ENCODE data around the gene ATF4. TPM values are rescaled to one million over a fixed set of nuclear protein-coding genes. Genes with fewer than 3 reads are reported as not detected.

Gene ATF4
- total RNA-seq, 1 donor from 2014 or later: 177 TPM

DNA sequence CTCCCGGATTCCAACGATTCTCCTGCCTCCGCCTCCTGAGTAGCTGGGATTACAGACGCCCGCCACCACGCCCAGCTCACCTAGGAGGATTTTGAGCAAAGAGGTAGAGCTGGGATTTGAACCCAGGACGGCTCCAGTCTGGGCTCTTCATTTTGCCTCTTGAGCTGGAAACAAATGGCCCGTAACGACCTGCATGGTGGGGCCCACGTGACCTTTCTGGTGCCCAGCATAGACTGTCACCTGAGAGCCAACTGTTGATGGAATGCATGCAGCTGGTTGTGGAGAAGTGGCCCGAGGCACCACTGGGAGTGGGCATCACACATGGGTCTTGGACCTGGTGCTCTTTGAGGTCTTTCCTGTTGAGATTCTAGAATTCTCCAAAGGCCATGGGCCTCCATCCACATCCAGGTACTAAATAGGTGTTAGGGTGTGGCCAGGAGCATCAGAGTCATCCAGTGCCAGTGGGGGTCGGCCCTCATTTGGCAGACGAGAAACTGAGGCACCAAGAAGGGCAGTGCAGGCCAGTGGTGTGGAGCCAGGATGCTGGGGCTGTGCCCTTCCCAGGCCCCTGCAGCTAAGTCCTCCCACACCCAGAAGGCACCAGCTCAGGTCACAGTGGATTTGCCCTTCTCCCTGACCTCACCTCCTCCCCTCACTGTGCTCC is 3.9 kb downstream of the ATF4 start:
- DNase-seq (ENCODE audit: low spot score): no peak
- intact Hi-C loops (cut with DNase I): loop anchor here (5.0 to 10.0 kb wide), 2 partner anchors 207 to 649 kb away; partner anchors contain the start of genes CBX6 and RPL3

DNA sequence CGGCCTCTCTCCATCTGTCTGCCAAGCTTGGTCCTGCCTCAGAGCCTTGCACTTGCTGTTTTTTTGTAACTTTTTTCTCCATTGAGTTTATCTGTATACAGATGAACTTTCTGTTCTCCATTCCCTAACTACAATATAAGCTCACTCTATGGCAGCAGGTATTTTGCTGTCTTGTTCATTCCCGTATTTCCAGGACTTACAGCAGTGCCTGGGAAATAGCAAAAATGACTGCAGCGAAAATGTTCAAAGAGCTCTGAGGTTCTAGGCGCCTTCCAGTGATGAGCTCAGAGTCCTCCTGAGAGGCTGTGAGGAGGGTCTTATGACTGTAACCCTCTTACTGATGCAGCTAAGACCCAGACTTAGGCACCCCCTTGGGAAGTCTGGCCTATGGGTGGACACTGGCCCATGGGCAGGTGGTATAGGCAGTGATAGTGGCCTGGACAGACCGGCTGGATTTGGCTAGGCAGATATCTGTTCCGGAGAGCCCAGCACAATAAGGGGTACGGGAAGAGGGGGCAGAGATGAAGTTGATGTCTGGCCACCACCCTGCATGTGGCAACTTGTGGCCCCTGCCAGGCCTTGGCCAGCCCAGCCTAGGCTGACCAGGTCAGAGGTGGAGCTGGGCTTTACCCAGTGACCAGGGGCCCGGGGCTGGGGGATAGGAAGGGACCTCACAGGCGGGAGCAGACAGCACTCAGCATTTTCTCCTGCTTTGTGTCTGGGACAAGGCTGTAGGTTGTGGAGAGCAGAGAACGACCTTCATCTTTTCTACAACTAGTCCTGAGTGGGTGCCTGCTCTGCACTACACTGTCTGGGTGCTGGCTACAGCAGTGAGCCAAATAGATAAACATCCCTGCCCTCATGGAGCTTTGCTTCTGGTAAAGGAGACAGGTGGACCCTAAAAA is 4.6 kb downstream of the ATF4 start:
- intact Hi-C loops (cut with DNase I): loop anchor here (5.0 to 10.0 kb wide), 2 partner anchors 208 to 650 kb away; partner anchors contain the start of genes CBX6 and RPL3
- DNase-seq (ENCODE audit: low spot score): no peak

DNA sequence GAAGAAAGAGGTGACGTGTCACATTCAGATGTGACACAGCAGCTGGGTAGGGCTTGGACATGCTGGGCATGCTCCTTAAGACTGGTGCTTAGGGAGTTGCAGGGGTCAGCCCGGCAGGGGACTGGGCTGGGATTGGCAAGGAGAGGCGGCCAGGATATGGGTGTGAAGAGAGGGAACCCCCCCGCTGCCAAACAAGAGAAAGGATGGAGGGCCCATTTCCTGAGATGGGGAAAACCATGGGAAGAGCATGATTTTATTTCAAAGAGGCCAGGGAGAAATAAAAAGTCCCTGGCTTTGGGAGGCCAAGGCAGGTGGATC is 5.3 kb downstream of the ATF4 start:
- intact Hi-C loops (cut with DNase I): loop anchor here (10.0 kb wide), 1 partner anchor 651 kb away; the partner anchor contains the start of gene CBX6
- DNase-seq (ENCODE audit: low spot score): no peak

DNA sequence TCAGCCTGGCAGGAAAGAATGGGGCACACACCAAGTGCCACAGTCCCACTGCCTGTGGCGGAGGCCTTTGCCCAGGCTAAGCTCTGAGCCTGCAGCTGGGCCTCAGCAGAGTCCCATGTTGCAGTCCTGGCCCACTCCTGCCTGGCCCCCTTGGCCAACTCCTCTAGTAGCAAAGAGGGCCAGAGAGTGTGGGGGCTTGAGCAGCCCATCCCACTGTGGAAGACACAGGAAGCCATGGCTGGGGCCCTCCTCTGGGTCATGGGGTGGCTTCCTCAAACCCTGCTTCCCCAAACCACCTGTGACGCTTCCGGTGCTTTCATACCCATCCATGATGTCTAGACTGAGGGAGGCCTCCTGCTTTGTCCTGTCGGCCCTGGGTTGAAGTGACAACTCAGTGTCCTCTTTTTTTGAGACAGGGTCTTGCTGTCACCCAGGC is 6.4 kb downstream of the ATF4 start:
- no peak for DNase-seq (ENCODE audit: low spot score)
- intact Hi-C loops (cut with DNase I): loop anchor here (10.0 kb wide), 1 partner anchor 652 kb away; the partner anchor contains the start of gene CBX6

DNA sequence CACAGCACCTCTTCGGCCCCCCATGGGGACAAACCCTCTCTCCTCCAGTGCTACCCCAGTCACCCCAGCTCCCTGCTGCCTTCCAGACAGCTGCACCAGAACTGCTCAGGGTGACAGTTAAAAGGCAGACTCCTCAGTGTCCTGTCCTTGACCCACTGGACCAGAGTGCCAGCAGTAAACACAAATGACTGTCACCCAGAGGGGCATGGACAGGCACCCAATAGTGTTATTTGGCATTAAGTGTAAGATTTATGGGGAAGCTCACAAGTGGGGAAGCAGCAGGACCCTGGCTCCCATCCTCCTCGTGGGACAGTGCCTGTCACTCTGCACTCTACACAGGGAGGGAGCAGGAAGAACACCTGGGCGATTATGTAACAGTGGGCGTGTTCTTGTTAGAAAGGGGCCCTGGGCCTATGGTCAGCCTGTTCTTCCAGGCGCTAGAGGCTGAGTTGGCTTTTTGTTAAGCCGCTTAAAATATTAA is 7.2 kb downstream of the ATF4 start:
- intact Hi-C loops (cut with DNase I): loop anchor here (10.0 kb wide), 1 partner anchor 653 kb away; the partner anchor contains the start of gene CBX6
- DNase-seq (ENCODE audit: low spot score): no peak

DNA sequence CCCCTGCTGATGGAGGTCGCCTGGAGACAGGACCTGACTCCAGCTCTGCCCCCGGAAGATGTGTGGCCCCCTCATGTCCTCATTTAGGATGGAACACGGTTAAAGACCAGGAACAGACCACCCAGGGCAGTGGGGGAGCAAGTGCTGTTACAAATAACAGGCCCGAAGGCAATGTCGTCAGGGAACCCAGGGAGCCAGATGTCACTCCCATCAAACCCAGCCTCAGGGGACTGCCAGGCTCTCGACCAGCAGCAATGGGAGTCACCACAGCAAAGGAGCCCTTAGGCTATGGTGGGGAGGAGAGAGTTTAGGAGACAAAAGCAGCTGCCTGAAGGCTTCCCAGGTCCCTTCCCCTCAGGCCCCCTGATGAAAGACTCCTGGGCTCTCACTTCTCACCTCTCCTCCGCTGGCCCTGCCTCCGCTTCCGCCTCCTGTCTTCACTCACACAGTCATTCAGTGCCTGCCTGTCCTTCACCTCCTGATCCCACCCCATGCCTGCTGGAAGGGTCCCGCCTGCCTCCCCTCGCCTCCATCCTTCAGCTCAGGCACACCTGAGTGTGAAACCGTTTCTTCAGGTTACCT is 7.8 kb downstream of the ATF4 start:
- intact Hi-C loops (cut with DNase I): loop anchor here (2.0 to 10.0 kb wide), 2 partner anchors 129 to 653 kb away; partner anchors contain the start of genes CBX6 and TAB1

DNA sequence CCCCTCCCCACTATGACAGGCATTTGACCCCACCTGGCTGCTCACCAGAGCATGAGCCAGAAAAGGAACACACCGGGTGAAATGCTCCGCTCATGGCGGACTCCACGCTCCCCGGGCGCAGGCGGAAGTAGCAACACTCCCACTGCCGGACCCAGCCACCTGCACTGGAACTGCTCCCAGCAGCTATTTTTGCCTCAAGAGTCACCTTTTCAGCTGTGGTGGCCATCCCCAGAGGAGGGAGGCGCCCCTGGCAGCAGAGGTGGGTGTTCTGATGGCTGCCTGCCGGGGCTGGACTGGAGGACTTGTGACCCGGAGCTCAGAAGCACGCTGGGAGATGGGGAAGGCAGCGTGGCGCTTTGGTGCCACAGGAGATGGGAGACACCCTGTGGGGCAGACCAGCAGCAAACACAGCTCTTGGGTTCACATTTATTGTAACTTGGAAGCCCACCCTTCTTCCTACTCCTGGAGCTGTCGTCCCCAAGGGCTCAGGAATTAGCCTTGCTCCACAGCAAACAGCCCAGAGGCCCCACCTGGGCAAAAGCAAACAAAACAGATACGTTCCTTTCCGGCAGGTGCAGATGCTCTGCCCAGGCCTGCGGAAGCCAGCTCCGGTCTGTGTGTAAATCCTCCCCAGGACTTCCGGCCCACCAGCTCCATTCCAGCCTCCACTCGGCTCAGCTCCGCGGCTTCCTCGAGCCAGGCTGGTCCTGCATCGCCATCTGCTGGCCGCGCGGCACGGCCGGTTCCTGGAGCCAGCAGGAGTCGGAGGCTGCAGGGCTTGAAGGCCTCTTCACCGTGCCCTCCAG is 8.5 kb downstream of the ATF4 start:
- DNase-seq (ENCODE audit: low spot score): peak; percentile 95
- intact Hi-C loops (cut with DNase I): loop anchor here (2.0 to 10.0 kb wide), 2 partner anchors 130 to 654 kb away; partner anchors contain the start of genes CBX6 and TAB1

More for the DNA sequence above, 7.8 kb downstream of the ATF4 start:
- DNase-seq (ENCODE audit: low spot score): no peak

DNA sequence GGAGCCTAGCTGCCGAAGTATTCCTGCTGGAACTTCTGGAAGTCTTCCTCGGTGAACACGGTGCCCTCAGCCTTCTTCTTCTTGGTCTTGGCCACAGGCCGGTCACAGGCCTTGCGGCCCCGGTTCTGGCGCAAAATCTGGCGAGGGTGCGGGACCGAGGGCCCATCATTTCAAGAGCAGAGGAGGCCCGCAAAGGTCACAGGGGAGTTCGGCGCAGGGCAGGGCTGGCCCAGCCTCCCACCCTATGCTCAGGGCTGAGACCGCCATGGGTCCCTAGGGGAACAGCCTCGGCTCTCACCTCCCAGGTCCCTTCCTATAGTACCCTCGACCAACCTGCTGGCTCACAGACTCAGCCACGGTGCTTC is 9.1 kb downstream of the ATF4 start:
- intact Hi-C loops (cut with DNase I): loop anchor here (2.0 to 10.0 kb wide), 2 partner anchors 131 to 655 kb away; partner anchors contain the start of genes CBX6 and TAB1
- DNase-seq (ENCODE audit: low spot score): no peak

DNA sequence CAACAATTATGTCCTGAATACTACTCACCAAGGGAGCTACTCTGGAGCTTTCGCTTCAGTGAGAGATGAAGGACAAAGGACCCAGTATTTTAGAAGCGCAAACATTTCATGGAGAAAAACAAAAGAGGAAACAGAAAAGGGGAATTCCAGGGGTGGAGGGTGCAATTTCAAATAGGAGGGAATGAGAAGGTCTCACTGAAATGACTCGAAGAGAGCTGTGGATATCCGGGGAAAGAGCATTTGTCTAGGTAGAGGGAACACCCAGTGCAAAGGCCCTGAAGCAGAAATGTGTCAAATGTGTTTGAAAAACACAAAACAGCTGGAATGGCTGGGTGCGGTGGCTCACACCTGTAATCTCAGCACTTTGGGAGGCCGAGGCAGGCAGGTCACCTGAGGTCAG is 9.8 kb downstream of the ATF4 start:
- no peak for DNase-seq (ENCODE audit: low spot score)
- intact Hi-C loops (cut with DNase I): loop anchor here (5.0 kb wide), 1 partner anchor 817 kb away; the partner anchor contains the start of gene ADSL

DNA sequence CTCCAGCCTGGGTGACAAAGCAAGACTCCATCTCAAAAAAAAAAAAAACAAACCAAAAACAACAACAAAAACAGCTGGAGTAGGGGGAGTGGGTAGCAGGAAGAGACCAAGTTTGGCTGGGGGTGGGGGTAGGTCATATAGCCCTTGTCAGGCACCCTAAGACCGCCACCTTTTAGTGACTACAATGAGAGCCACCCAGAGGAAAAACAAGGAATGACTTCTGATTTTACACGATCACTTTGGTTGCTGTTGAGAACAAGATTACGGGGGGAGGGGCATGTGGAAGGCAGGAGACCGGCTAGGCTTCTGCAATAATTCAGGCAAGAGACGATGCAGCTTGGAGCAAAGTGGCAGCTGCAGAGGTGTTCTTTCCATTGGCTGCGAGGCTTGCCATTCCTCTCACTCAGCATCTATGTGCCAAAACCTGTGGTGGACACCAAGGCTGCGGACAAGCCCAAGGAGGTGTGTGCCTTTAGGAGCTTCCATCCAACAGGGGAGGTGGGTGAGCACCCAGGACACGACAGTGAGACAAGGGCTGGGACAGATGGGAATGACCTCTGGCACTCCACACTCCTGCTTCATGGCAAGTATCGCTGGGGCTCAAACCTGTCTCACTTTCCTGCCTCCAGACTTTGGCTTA is 10.4 kb downstream of the ATF4 start:
- DNase-seq (ENCODE audit: low spot score): no peak
- intact Hi-C loops (cut with DNase I): loop anchor here (5.0 kb wide), 1 partner anchor 816 kb away; the partner anchor contains the start of gene ADSL

DNA sequence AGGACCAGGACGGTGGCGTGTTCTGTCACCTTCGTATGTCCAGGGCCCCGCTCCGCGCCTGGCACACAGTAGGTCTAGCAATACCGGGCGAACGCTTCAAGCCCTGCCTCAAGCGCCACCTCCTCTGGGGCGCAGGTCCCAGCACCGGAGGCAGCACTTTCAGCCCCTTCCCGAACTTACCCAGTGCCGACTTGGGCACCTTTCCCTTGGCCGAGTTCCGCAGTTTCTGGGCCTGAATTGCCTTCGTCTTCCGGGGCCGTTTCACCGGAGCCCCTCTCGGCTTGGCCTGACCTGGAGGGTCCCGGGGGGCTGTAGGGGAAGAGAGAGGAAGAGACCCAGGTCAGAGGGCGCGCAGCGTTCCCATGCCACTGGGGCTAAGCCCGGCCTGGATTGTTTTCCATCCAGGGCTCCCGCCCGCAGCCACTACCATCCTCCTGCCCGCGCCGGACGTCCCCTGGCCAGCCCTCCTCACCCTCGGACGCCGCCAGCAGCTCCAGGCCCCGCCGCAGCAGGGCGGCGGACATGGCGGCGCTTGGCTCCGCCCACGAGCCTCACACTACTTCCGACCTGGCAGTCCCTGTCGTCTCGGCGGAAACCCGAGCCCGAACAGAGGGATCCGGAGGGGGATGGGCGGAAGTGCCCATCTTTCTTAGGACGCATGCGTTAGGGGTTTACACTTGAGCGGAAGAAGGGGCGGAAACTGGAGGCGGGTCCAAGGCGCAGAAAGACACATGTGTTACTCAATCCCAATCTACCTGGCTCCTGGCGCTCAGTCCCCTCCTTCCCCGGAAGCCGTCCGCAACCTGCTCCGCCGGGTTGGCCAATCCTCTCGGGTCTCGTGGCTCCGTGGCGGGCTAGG is 12.1 kb downstream of the ATF4 start, which contains the start of gene RPS19BP1:
TSS of gene RPS19BP1 (minus strand) at position 534 of the 859 bp plus-strand sequence. CDS start at position 524, 10 bp downstream.
- intact Hi-C loops (cut with DNase I): loop anchor here (5.0 kb wide), 1 partner anchor 815 kb away; the partner anchor contains the start of gene ADSL
- DNase-seq (ENCODE audit: low spot score): peak; percentile 99

DNA sequence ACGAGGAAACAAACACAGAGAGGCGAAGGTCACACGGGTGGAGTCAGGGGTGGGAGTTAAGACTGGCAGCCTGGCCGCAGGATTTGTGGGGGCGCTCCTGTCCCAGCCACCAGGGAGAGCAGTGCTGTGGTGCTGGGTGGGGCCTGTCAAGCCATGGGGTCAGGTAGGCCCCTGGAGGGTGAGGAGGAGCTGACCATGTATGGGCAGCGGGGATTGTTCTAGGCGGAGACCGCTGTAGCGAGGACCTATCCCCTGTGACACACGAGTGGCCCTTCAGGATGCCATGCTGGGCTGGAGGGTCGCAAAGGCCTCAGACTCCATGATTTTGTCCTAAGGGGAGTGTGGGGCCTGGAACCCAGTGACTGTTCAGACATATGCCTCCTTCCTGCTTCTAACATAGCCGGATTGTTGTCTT is 13.7 kb downstream of the ATF4 start:
- intact Hi-C loops (cut with DNase I): loop anchor here (2.0 to 5.0 kb wide), 3 partner anchors 491 to 813 kb away; partner anchors contain the start of gene ADSL
- DNase-seq (ENCODE audit: low spot score): no peak

DNA sequence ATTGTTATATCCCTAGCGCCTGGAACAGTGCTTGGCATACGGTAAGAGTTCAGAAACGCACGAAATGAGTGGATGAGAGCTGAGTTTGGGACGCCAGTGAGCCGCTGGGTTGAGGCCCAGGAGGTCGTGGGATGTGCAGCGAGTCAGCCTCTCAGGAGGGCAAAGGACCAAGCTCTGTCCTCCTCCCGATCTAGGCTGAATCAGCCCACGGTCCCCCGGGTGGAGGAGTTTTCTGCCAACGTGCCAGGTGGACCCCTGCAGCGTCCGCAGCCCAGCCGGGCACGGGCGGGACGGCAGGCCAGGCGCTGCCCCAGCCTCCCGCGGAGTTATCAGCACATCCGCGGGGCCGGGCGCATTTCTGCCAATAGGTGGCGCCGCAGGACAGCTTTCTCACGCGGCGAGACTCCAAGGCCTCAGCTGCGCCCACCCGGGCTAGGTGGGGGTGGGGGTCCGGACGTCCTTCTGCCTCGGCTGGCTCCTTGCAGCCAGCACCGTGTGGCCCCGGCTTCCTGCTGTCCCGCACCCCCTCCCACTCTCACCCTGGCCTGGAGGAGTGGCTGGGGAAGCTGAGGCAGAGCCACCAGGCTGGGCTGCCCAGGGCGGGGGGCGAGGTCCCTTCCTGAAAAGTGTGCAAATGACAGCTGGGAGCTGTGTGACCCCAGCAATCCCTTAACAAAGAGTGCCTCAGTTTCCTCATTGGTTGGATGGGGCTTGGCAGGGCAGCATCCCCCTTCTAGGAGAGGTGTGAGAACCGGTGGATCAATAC is 14.4 kb downstream of the ATF4 start:
- intact Hi-C loops (cut with DNase I): loop anchor here (2.0 to 5.0 kb wide), 3 partner anchors 490 to 813 kb away; partner anchors contain the start of gene ADSL
- peak; percentile 92 for DNase-seq (ENCODE audit: low spot score)

DNA sequence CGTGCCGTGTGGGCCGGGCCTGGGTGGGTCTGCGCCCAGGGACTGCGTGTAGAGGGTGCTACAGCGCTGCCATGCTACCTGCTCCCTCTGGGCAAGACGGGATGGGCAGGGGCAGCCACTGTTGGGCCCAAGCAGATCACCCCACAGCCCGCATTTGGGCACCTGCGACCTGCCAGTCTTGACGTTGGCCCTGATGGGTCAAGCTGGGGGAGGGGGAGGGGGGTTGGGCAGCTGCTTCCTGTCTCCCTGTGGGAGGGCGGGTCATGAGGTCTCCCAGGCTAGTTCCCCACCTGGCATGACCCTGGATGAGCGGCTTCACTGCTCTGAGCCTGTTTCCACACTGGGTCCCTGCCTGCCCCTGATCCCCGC is 15.0 kb downstream of the ATF4 start:
- intact Hi-C loops (cut with DNase I): loop anchor here (2.0 kb wide), 2 partner anchors 489 to 501 kb away; no protein-coding TSS in a partner anchor
- DNase-seq (ENCODE audit: low spot score): no peak

DNA sequence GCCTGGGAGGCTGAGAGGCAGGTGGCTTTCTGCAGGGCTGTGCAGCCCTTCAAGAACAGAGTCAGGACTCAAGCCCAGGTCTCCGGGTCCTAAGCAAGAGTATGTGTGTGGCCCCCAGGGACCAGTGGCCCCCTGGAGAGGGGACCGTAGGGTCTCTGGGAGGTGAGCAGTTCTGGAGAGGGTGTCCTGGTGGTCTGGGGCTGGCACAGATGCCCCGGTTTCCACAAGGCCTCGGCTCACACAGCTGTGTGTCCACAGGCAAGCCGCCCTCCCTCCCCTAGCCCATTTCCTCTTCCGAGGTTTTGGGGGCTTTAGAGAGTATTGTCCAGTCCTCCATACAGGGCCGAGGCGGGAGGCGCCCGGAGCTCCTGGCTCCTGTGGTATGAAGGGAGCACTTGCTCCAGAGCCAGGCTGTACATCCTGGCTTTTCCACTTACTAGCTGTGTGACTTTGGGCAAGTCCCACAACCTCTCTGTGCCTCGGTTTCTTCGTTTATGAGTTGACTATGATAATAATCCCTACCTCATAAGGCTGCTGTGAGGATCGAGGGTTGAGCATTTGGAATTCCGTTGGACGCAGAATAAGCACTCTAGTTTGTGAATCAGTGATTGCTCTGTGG is 15.6 kb downstream of the ATF4 start:
- no peak for DNase-seq (ENCODE audit: low spot score)
- intact Hi-C loops (cut with DNase I): loop anchor here (2.0 kb wide), 2 partner anchors 489 to 501 kb away; no protein-coding TSS in a partner anchor

DNA sequence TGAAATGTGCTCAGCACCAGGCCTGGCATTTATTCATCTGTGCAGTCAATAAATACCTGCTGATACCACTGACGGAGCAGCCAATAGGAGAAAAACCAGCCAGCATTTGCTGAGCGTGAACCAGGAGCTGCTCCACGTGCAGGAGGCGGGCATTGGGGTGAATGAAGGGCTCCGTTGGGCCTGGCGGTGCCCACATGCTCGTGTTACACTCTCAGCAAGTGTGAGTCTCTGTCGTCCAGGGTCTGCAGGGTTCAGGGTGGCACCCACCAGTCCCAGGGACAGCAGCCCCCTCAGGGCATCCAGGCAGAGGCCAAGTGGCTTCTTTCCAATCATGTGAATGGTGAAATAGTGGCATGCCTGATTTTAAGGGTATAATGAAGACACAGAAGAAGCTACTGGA is 16.3 kb downstream of the ATF4 start:
- intact Hi-C loops (cut with DNase I): no loop called here
- no peak for DNase-seq (ENCODE audit: low spot score)
